Activated CD4-positive, CD25-positive, alpha-beta regulatory T cell (primary cell): ENCODE results near the gene LRP10.

Experiments used
- DNase-seq, 4 experiments: peaks; one replicate each; lab custom pipeline; 2025; lab: John Stamatoyannopoulos, UW

LRP10 gene

GRCh38 chr14:22919601-22919921 lies 48.0 kb downstream of the LRP10 start:
- no peak for DNase-seq

- DNase-seq = no peak
These were observed 49.2 kb downstream of the LRP10 start for GRCh38 chr14:22920697-22921096.

DNA sequence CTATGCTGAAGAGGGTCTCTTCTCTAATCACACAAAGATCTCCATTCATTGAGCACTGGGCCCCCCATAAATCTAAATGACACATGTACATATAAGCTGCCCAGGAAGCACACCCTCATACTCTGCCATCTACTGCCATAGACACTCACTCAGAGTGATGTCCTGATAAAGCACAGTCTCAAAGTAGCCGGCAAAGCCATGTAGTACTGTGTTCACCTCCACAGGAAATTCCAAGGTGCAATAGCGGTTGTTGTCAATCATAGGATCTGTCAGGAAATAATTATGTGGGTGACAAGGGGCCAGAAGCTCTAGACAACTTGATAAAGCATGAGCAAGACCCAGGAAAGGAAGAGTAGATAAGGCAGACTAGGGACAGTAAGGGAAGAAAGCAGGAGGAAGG lies 50.8 kb downstream of the LRP10 start:
- no peak for DNase-seq

- DNase-seq = no peak
These were observed 52.2 kb downstream of the LRP10 start for GRCh38 chr14:22923746-22924145.

DNA sequence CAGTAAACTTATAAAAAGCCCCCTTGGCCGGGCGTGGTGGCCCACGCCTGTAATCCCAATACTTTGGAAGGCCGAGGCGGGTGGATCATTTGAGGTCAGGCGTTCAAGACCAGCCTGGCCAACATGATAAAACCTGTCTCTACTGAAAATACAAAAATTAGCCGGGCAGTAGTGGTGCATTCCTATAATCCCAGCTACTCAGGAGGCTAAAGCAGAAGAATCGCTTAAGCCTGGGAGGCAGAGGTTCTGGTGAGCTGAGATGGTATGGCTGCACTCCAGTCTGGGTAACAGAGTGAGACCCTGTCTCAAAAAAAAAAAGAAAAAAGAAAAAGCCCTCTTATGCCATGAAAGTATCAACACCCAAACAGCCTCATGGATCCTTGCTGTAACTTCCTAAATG lies 54.0 kb downstream of the LRP10 start:
- DNase-seq = no peak

DNA sequence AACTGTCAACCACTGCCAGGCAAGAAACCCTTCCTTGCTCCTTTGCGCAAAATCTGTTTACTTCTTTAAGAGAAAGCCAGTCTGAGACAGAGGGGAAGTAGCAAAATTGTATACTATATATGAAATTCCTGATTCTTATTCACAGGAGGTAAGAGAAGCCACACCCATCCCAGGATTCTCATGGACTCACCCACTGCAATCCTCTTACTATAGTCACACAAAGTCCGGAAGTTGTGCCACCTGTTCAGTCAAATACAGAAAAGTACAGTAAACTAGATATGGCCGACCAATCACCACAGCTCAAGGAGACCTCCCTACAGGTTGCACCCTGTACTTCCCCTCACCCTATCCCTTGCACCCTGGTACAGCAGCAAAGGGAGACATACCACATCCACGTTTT lies 54.8 kb downstream of the LRP10 start:
- DNase-seq = no peak

- DNase-seq = no peak
These were observed 56.9 kb downstream of the LRP10 start for GRCh38 chr14:22928237-22929103.

DNA sequence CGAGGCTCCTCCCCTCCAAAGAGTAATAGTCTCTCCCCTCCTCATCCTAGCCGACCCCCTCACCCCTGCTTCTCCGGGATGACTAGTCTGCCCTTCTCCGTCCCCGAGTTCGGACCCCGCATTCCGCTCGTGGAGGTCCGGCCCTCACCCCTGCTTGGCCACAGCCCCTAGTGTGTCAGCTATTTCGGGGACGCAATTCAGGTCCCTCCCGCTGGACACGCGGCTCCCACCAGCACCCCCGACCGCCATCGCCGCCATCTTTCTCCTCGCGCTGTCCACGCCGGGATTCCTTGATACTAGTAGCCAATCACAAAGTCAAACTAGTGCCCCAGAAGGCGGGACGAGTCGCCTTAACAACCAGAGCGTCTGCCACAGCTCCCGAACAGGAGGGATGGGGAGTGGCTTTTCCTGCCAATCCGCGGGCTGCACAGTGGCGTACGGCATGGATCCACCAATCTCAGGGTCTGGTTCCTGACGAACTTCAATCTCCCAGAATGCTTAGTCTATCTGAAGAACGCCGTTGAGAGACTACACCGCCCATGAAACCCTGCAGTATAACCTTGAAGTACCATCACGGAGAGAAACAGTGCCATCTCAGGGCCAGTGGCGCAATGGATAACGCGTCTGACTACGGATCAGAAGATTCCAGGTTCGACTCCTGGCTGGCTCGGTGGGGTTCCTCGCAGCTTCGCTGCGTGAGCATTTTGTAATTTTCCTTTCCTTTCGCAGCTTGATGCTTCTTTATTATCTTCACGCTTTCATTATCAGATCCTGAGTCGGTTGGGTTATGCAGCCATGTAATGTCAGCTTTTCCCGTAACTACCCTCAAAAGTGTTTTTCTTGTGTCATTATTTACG lies 57.8 kb downstream of the LRP10 start, which contains the start of gene PRMT5:
PRMT5 (minus strand) TSS at position 273 of the 857 bp plus-strand sequence; CDS start at position 258, 15 bp downstream.
- DNase-seq = peak; percentile 91 to 100 (median 95)

DNA sequence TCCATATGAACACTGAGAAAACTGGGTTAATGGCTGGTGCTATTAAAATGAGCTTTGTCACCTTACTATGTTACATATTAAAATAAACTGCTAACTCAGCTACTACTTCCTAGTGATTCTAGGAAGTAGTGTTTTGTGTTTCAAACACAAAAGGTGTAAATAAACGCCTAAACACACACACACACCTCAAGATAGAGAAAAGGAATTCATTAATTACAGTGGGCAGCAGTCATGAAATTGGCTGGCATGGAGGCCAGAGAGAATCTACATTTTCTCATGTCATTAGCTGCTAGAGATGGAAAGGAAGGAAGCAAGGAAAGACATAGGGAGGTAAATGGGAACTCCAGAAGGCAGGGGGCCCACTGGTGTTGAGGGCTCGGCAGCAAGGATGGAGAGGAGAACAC lies 58.4 kb downstream of the LRP10 start:
- no peak for DNase-seq
